NCI-H2227 (cell line): ENCODE results near the gene SPI1.
A peak's percentile ranks its signal among the peaks of the same experiment; 100 is the strongest.

Experiments used
- DNase-seq: peaks from one replicate; lab custom pipeline; 2025; ENCODE audit not compliant: unreplicated experiment; lab: John Stamatoyannopoulos, UW

The SPI1 gene

GRCh38 chr11:47407746-47408590 lies 29.6 kb upstream of the SPI1 start, which contains the start of gene SLC39A13:
Gene SLC39A13 (plus strand): TSS chr11:47408590. CDS start chr11:47410095, 1,505 bp downstream.
- DNase-seq: peak; percentile 96

DNA sequence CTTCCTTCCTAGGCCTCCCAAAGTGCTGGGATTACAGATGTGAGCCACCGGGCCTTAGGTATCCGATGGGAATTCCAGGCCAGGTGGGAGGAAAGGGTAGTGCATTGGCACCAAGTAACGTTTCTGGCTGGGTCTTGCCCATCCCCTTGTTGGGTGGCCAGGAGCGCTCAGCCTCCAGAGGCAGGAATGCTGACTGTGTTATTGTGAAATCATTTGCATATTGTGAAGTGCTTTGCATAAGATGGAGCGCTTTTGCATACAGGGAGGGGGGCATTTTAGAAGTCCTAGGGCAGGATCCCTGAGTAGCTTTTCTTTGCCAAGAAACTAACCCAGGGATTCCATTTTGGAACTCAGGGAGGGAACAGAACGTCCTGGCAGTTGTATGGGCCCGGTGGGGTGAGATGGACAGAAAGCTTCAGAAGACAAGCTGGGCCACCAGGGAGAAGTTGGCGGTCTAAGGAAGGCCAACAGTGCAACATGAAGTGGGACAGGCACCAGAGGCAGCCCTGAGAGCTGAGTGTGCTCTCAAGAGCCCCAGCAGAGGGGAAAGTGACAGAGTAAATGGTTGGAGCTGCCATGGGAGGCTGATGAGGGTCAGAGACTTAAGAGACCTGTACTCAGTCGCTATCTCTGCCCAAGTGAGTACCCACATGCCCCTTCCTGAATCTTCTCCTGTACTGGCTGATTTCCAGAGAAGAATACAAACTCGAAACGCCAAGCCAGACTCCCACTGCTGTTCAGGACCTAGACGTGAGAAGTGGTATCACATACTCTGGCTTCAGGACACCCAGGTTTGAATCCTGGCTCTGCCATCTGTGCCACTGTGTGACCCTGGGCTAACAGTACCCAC lies 28.8 kb upstream of the SPI1 start:
- DNase-seq: no peak

- DNase-seq: no peak
Observed at GRCh38 chr11:47403571-47403970, 25.2 kb upstream of the SPI1 start.

- DNase-seq: no peak
Observed at GRCh38 chr11:47403135-47403534, 24.8 kb upstream of the SPI1 start.

GRCh38 chr11:47400768-47401279 lies 22.5 kb upstream of the SPI1 start:
- no peak for DNase-seq

DNA sequence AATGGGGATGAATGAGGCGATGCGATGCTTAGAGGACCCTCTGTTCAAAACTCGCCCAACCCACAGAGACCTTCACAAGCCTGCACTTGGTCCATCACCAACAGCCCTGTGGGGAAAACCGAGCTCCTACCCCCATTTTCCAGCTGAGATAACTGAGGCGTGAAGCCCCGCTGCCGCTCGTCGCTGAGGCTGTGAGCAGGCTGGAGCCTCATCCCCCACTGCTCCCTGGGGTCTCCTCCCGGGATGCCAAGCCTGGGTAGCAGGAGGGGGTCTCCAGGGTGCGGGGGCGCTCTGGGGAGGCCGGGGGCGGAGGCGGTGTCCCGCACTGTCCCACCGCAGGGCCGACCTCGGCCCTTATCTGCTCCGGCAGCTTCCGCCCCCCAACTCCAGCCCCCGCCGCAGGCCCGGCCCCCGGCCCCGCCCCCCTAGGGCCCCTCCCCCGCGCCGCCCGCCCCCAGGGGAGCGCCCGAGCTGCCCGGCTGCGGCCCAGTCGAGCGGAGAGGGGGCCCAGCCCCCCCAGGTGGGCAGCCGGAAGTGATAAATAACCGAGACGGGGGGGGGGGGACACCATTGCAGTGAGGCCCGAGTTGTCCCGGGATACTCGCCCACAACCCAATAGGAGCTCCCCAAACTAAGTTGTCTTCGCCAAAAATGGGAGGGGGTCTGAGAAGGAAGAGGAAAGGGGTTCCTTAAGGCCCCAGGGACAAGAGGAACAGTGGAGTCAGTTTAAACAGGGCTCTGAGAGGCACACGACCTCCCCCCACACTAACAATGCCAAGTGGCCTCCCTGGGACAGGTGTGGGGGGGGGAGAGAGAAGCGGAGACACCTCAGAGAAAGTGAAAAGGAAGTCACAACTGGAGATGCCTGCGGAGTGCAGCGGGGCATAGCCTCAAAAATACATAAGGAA lies 21.8 kb upstream of the SPI1 start:
- DNase-seq: no peak

GRCh38 chr11:47398551-47398950 lies 20.2 kb upstream of the SPI1 start:
- DNase-seq: no peak

- DNase-seq: no peak
Observed at GRCh38 chr11:47398011-47398410, 19.7 kb upstream of the SPI1 start.

- no peak for DNase-seq
Observed at GRCh38 chr11:47396049-47396320, 17.6 kb upstream of the SPI1 start.

DNA sequence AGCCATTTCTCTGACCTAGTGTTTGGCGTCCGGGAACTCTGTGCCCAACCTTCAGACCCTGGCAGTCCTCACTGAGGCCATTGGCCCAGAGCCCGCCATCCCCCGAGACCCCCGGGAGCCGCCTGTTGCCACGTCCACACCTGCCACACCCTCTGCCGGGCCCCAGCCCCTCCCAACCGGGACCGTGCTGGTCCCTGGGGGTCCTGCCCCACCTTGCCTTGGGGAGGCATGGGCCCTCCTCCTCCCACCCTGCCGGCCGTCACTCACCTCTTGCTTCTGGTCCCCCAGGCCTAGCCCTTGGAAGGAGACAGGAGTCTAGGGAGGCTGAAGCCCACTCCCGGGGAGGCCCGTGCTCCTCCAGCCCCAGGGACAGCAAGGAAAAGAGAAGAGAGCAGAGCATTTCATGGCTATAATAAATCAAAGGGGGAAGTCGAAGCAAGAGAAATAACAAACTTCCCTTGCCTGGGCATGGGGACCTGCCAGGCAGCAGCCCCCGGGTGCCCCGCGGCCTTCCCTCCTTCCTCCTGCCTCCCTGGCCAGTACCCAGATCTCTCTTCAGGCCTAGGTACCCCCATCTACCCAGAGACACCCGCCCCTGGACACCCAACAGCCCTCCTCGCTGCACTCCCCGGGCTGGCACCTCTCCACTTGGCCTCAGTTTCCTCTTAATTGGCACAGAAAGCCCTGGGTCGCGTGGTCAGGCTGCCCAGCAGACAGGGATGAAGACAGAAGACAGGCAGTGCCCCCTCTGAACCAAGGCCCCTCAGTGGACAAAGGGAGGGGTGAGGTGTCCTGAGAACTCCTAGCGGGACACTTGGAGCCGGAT lies 17.1 kb upstream of the SPI1 start:
- no peak for DNase-seq

- no peak for DNase-seq
Observed at GRCh38 chr11:47394322-47395222, 16.2 kb upstream of the SPI1 start.

DNA sequence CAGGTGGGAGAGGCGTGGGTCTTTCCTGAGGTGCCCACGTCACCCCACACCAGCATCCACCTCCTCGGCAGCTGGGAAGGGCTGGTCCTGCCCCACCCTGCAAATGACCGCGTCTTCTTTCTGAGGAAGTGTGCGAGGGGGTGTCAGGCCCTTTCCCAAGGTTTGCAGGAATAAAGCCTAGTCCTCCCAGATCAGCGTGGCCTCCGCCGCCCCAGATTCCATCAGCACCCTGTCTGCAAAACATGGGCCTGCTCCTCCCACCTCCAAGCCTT lies 15.6 kb upstream of the SPI1 start:
- DNase-seq: no peak

DNA sequence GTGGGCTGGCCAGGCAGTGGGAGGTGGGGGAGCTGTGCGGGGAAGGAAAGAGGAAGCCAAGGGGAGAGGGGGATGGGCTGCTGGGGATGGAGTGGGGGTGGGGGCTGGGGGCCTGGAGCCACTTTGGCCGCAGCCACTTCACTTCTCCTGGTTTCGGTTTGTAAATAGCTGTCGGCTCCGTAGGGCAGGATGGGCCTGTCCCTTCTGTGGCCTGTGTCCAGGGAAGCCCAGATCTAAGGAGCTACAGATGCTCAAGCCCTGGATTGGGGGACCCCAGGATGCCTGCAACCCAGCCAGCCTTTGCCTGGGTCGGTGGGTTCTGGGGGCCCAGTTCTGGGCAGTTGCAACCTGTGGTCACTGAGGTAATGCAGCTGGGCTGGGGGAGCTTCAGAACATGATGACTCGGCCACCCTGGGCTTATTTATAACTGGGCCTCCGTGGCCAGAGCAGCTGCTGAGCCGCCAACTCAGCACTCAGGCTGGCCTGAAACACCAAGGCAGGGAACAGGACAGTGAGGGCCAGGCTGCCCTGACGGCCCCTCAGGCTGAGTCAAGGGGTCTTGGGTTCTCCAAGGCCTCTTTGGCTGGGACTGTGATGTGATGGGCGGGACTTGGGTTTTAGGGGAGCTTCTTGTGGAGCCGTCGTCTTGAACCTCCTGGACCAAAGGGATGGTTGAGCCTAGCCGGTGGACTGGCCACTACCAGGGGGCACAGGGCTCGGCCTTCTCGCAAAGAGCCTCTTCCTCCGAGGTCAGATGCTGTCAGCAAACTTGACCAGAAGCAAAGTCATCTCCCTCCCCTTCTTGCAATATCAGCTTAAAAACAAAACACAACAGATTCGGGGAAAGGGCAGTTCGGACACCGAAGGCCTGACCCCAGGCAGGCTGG lies 15.1 kb upstream of the SPI1 start:
- no peak for DNase-seq

DNA sequence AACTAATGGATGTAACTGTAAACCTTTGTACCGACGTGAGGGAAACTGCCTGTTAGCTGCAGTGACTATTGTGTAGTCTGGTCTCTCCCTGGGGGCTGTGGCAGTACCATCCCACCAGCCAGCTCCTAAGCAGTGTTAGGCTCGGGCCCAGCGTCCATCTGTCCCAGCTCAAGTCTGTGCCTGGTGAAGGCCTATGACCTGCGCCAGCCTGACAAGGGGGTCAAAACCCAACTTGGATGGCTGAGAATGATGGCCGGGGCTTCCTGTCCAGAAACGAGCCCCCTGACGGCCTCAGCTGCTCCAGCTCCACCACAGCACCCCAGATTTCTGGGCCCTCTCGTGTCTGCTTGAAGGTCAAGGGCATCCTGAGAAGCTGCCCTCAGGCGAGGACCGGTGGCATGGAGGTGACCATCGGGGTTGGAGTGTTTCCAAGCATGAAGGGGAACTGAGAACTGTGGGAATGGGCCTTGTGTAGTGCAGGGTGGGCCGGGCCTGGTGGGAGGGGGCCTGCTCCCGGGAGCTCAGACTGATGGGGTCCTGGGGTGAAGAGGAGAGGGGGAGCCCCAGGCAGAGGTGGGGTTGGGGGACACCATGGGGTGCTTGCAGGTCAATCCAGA lies 14.3 kb upstream of the SPI1 start:
- DNase-seq: no peak

GRCh38 chr11:47391711-47392432 lies 13.5 kb upstream of the SPI1 start:
- DNase-seq: no peak

- no peak for DNase-seq
Observed at GRCh38 chr11:47391077-47391583, 12.8 kb upstream of the SPI1 start.

DNA sequence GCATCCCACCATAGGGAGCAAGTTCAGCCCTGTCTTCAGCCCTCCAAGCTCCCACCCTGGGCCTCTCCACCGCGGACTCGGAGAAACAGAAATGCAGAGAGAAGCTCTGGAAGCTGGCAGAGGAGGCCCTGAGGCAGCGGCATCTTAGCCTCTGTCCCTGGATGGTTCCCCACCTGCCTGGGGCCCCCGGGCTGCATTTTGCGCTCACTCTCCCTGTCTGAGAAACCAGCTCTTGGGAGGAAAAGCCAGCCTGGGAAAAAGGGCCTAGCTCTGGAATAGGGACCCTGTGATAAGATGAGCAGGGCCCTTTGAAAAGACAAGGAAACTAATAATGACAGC lies 12.0 kb upstream of the SPI1 start:
- no peak for DNase-seq
